Epithelial cell of prostate (primary cell): ENCODE measurements around the gene PSME1.

ENCODE experiments used
- DNase-seq: peaks from one replicate; pipeline ENCODE4 v3.0.0-alpha.2; 2011; ENCODE audit warnings: low read depth, low spot score
- H3K27ac ChIP-seq: fragments of 450-650 bp; 2 replicates; pipeline ENCODE4 v1.5.1; 2017; ENCODE audit warnings: mild to moderate bottlenecking

PSME1 gene

GRCh38 chr14:24135834-24136683 lies at the start of gene PSME1:
Gene PSME1, plus strand, starts transcription at chr14:24136194. Its CDS starts 69 bp downstream, at chr14:24136263.
- H3K27ac ChIP-seq: peak within 1 kb of the TSS; percentile 36

GRCh38 chr14:24087004-24087403 lies 49.0 kb upstream of the PSME1 start:
- no peak for DNase-seq
- no peak overlapping the region for H3K27ac ChIP-seq

More at GRCh38 chr14:24135834-24136683, at the start of gene PSME1:
- no peak for DNase-seq

GRCh38 chr14:24088095-24088494 lies 47.9 kb upstream of the PSME1 start:
- no peak overlapping the region for H3K27ac ChIP-seq
- no peak for DNase-seq

- DNase-seq: no peak
- no peak overlapping the region for H3K27ac ChIP-seq
Measured at GRCh38 chr14:24089890-24090289, 46.1 kb upstream of the PSME1 start.

GRCh38 chr14:24092110-24092504 lies 43.9 kb upstream of the PSME1 start:
- H3K27ac ChIP-seq: no peak overlapping the region
- no peak for DNase-seq

GRCh38 chr14:24092505-24093206 lies 43.3 kb upstream of the PSME1 start:
- peak overlapping the region; percentile 82 for H3K27ac ChIP-seq
- no peak for DNase-seq

GRCh38 chr14:24093207-24093900 lies 42.6 kb upstream of the PSME1 start:
- no peak for DNase-seq
- peak overlapping the region; percentile 82 for H3K27ac ChIP-seq

GRCh38 chr14:24093901-24094840 lies 41.8 kb upstream of the PSME1 start, which contains the start of gene PCK2:
Gene PCK2, plus strand, starts transcription at chr14:24094311. Its CDS starts 95 bp downstream, at chr14:24094406.
- peak within 1 kb of the TSS; percentile 82 for H3K27ac ChIP-seq
- no peak for DNase-seq

GRCh38 chr14:24094841-24095270 lies 41.1 kb upstream of the PSME1 start:
- H3K27ac ChIP-seq: peak overlapping the region; percentile 82
- DNase-seq: no peak

- no peak for DNase-seq
- H3K27ac ChIP-seq: peak overlapping the region; percentile 82
Measured at GRCh38 chr14:24095271-24096068, 40.5 kb upstream of the PSME1 start.

- DNase-seq: no peak
- H3K27ac ChIP-seq: no peak overlapping the region
Measured at GRCh38 chr14:24096545-24097181, 39.3 kb upstream of the PSME1 start.

GRCh38 chr14:24098229-24098926 lies 37.6 kb upstream of the PSME1 start:
- no peak for DNase-seq
- H3K27ac ChIP-seq: no peak overlapping the region

GRCh38 chr14:24098927-24099813 lies 36.8 kb upstream of the PSME1 start:
- no peak for DNase-seq
- no peak overlapping the region for H3K27ac ChIP-seq

GRCh38 chr14:24100197-24100981 lies 35.6 kb upstream of the PSME1 start:
- DNase-seq: no peak
- no peak overlapping the region for H3K27ac ChIP-seq

GRCh38 chr14:24100982-24101494 lies 35.0 kb upstream of the PSME1 start:
- H3K27ac ChIP-seq: no peak overlapping the region
- DNase-seq: no peak
